Hepatocyte (in vitro differentiated cells): ENCODE data around the gene ZSWIM3.

Experiments used
- CTCF ChIP-seq: fragments of 200-600 bp; sonication (generic); IDR thresholded peaks from 2 replicates; pipeline ENCODE4 v1.5.1; 2016; ENCODE audit warnings: antibody characterized with exemption, mild to moderate bottlenecking; ENCODE audit not compliant: poor library complexity
- EZH2 ChIP-seq: fragments of 200-600 bp; sonication (generic); IDR thresholded peaks from 2 replicates; pipeline ENCODE4 v1.6.1; 2016; ENCODE audit warnings: antibody characterized with exemption, mild to moderate bottlenecking, borderline replicate concordance
- EZH2phosphoT487 ChIP-seq: fragments of 200-600 bp; sonication (generic); IDR thresholded peaks from one replicate; pipeline ENCODE4 v1.6.1; 2018; ENCODE audit warnings: antibody characterized with exemption, mild to moderate bottlenecking, low read depth, moderate library complexity; ENCODE audit not compliant: unreplicated experiment, severe bottlenecking

GRCh38 chr20:45897289-45897688 is 39.9 kb downstream of the ZSWIM3 start:
- TF ChIP-seq CTCF = no peak
- no peak for TF ChIP-seq EZH2phosphoT487
- TF ChIP-seq EZH2 = no peak
